ENCODE data around the gene TMBIM4.
"Not testable (repeated sequence)": the region's sequence is repeated elsewhere in the genome, so short reads cannot be mapped to it uniquely, and the experiment has no call there.

TMBIM4 gene

DNA sequence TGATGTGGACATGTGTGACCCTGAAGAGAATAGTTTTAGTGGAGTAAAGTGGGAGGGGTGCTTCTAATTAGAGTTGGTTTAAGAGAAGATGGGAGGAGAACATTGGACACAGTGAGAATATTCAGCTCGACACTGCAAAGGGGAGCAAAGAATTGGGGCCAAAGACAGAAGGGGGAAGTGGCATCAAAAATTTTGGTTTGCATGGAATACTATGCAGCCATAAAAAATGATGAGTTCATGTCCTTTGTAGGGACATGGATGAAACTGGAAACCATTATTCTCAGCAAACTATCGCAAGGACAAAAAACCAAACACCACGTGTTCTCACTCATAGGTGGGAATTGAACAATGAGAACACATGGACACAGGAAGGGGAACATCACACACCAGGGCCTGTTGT lies 15.0 kb upstream of the TMBIM4 start:
- DNase-seq (ENCODE audit: low spot score) = not testable (repeated sequence)

DNA sequence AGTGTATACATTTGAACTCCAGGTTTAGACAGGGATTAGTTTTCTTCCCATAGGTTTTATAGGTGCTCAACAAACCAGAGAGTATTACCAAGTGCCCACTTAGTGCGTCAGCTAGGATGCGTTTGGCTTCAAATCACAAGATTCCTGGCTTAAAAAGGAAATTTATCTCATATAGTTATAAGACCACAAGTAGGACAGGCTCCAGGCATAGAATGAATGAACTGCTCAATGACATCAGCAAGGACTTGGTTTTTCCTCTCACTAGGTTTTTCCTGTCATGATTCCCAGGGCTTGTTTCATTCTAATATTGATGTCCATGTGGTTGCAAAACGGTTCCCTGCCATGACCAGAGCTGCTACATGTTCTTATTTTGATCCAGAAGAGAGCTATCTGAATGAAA lies 13.2 kb upstream of the TMBIM4 start:
- DNase-seq (ENCODE audit: low spot score) = no peak

DNA sequence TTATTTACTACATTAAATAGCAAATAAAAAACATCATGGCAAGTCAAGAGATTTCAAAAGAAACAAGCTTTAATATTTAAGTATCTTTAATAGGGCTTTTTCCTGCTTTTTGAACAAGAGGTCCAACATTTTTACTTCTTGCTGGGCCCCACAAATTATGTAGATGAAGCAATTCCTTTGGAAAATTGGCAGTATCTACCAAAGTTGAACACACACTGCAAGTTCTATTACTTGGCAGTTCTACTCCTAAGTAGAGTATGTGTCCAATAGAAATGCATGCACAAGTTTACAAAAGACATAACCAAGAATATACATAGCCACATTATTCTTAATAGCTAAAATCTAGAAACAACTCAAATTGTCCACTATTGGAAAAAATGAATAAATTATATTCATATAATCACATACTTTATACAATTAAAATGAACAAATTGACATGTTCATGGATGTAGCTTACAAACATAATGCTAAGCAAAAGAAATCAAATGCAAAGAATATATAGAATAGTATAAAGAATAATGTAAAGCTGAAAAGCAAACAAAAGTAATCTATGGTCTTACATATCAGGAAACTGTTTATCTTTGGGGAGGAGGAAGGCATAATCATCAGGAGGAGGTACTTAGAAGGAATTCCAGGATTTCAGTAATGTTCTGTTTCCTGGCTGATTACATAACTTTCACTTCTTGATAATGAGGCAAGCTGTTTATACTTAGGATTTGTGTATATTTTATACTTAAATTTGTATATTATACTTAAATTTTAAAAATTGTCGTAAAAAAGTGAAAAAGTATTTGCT lies 6.5 kb upstream of the TMBIM4 start:
- DNase-seq (ENCODE audit: low spot score) = peak; percentile 15

DNA sequence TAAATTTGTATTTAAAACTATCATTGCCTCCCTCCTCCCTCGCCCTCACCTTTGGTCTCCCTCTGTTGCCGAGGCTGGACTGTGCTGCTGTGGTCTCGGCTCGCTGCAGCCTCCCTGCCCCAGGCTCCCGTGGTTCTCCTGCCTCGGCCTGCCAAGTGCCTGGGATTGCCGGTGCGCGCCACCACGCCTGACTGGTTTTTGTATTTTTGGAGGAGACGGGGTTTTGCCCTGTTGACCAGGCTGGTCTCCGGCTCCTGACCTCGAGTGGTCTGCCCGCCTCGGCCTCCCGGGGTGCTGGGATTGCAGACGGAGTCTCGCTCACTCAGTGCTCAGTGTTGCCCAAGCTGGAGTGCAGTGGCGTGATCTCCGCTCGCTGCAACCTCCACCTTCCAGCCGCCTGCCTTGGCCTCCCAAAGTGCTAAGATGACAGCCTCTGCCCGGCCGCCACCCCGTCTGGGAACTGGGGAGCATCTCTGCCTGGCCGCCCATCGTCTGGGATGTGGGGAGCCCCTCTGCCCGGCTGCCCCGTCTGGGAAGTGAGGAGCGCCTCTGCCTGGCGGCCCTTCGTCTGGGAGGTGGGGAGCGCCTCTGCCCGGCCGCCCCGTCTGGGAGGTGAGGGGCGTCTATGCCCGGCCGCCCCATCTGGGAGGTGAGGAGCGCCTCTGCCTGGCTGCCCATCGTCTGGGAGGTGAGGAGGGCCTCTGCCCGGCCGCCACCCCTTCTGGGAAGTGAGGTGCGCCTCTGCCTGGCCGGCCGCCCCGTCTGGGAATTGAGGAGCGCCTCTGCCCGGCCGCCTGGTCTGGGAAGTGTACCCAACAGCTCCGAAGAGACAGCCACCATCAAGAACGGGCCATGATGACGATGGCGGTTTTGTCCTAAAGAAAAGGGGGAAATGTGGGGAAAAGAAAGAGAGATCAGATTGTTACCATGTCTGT lies 4.9 kb upstream of the TMBIM4 start:
- not testable (repeated sequence) for DNase-seq (ENCODE audit: low spot score)

DNA sequence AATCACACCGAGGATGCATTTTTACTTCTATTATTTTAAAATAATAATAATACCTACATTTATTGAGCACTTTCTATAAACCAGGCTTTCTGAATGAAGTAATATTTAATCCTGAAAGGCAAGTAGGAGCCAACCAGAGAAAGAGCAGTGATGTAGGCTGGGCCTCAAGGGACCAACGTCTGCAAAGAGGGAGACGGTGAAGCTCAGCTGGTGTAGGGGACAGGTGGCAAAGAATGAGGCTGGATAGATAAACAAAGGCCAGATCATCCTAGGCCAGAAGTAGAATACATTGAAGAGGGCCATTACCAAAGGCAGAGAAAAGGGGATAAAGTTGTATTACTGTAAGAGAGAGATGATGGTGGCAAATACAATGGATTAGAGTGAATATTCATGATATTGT lies 810 bp upstream of the TMBIM4 start:
- DNase-seq (ENCODE audit: low spot score) = no peak

DNA sequence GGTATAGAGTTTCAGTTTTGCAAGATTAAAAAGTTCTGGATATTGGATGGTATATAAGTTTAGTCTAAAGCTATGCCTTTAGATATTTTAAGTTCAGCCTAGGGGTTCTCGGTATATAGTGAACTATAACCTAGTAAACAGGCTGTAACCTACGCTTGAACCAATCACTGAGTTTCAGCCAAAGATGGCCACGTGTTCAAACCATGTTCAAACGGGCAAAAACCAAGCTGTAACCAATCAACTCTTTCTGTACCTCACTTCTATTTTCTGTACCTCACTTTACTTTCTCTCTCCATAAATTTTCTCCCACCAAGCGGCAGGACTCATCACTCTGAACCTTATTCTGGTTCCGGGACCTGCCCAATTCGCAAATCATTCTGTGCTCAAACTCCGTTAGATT lies 1.4 kb downstream of the TMBIM4 start:
- DNase-seq (ENCODE audit: low spot score) = no peak

DNA sequence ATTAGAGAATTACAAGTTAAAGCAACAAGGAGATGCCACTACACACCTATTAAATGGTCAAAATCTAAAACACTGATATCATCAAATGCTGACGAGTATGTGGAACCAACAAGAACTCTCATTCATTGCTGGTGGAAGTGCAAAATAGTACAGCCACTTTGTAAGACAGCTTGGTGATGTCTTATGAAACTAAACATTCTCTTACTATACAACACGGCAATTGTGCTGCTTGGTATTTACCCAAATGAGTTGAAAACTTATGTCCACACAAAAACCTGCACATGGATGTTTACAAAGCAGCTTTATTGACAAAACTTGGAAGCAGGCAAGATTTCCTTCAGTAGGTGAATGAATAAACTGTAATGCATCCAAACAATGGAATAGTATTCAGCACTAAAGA lies 3.2 kb downstream of the TMBIM4 start:
- DNase-seq (ENCODE audit: low spot score) = no peak

DNA sequence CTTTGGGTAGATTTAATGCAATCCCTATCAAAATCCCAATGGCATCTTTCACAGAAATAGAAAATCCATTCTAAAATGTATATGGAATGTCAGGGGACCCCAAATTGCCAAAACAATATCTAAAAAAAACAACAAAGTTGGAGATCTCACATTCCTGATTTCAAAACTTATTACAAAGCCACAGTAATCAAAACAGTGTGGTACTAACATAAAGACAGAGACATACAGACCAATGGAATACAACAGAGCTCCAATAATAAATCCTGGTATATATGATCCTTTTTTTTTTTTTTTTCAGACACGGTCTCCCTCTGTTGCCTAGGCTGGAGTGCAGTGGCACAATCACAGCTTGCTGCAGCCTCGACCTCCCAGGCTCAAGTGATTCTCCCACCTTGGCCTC lies 4.7 kb downstream of the TMBIM4 start:
- DNase-seq (ENCODE audit: low spot score) = no peak

DNA sequence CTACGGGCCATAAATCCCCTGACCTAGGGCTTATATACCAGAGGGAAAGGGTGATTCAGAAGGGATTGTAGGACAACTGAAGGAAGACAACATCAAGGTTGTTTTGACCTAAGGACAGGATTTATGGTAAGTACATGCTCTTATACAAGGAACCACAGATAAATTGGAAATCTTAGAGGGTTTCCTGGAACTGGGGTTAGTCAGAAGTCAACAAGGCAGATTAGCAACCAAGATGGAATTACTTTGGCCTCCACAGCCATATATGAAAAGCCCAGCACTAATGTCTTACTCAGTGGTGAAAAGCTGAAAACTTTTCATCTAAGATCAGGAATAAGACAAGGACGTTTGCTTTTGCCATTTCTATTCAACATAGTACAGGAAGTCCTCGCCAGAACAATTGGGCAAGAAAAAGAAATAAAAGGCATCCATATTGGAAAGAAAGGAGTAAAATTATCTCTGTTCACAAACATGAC lies 5.4 kb downstream of the TMBIM4 start:
- DNase-seq (ENCODE audit: low spot score) = no peak

DNA sequence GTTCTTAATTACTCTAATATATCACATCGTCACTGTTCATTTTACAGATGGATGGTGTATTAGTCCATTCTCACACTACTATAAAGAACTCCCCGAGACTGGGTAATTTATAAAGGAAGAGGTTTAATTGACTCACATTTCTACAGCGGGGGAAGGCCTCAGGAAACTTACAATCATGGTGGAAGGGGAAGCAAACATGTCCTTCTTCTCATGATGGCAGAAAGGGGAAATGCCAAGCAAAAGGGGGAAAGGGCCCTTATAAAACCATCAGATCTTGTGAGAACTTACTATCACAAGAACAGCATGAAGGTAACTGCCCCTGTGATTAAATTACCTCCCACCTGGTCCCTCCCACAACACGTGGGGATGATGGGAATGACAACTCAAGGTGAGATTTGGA lies 6.5 kb downstream of the TMBIM4 start:
- DNase-seq (ENCODE audit: low spot score) = no peak

DNA sequence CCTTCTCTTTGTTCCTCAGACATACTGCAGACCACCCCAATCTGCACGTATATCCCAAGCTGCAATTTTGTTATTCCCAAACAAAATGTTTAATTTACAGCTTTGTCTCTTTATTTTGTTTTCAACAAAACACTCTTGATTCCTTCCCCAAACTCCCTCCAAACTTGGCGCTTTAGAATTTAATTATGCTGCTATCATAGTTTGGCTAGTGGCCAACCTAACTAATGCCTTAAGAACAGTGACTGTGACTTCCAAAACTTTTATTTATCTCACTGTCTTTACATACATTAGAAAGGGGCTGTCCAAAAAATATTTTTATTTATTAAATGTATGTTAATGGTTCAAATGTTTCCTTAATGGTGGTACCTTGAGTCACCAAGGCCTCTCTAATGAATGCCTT lies 7.1 kb downstream of the TMBIM4 start:
- DNase-seq (ENCODE audit: low spot score) = no peak

DNA sequence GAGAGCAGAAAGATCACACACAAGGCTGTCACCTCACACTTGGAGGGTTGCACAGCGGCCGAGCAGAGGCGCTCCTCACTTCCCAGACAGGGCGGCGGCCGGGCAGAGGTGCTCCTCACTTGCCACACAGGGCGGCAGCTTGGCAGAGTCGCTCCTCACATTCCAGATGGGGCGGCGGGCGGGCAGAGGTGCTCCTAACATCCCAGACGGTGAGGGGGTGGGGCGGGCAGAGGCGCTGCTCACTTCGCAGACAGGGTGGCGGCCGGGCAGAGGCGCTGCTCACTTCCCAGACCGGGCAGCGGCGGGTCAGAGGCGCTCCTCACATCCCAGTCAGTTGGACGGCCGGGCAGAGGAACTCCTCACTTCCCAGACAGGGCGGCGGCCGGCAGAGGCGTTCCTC lies 9.1 kb downstream of the TMBIM4 start:
- DNase-seq (ENCODE audit: low spot score) = no peak

DNA sequence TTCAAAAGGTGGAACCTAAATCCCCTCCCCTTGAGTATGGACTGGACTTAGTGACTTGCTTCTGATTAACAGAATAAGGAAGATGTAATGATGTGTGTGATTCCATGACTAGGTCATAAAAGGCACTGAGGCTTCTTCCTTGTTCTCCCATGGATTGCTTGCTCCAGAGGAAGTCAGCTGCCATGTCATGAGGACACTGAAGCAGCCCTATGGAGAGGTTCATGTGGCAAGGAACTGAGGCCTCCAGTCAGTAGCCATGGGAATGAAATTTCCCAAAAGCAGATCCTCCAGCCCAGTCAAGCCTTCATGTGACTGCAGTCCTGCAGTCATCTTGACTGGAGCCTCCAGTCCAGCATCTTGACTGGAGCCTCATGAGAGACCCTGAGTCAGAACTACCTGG lies 10.7 kb downstream of the TMBIM4 start:
- DNase-seq (ENCODE audit: low spot score) = no peak

DNA sequence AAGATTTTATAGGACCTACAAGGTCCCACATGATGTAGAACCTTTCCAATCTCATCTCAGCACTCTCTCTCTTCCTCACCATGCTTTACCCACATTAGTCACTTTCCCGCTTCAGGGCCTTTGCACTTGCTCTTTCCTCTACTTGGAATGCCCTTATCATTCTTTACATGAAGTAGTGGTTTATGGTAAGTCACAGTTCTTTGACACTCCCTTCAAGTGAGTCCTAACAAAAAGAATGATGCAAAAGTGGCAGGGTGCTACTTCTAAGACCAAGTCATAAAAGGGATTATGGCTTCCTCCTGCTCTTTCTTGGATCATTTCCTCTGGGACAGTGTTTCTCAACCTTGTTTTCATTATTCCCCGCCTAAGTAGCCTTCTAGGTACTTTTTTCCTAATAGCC lies 13.1 kb downstream of the TMBIM4 start:
- no peak for DNase-seq (ENCODE audit: low spot score)

DNA sequence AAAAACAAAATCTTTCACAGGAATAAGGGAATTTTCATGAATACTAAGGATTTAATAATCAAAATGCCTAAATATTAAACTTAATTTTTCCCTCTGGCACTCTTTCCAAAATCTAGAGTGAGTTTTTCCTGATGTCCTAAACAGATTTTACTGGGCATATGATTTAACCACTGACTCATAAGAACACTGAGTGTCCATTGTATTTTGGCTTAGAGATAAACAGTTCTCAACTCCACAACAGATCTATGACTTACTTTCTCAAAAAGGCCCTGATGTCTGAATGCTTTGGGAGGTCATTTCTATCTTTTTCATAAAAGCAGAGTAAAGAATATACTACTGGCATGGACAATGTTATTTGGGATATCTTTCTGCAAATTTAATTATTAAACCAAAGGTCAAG lies 15.0 kb downstream of the TMBIM4 start:
- DNase-seq (ENCODE audit: low spot score) = peak; percentile 8

DNA sequence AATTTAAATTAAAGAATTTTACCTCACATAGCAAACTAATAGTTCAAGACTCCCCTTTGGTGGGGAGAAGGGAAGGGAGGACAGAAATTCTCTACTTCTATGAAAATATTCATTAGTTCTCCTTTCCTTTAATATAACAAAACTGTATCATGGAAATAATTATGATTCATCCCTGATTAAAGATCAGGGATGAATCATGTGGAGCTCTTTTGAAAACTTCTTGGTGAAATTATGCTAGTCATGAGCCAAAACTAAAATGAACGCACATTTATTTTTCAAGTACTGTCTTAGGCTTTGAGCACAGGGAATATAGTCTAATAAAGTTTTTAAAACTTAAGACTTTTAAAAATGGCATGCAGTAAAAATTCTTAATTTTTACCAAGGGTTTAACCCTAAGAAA lies 17.1 kb downstream of the TMBIM4 start:
- peak; percentile 56 for DNase-seq (ENCODE audit: low spot score)

DNA sequence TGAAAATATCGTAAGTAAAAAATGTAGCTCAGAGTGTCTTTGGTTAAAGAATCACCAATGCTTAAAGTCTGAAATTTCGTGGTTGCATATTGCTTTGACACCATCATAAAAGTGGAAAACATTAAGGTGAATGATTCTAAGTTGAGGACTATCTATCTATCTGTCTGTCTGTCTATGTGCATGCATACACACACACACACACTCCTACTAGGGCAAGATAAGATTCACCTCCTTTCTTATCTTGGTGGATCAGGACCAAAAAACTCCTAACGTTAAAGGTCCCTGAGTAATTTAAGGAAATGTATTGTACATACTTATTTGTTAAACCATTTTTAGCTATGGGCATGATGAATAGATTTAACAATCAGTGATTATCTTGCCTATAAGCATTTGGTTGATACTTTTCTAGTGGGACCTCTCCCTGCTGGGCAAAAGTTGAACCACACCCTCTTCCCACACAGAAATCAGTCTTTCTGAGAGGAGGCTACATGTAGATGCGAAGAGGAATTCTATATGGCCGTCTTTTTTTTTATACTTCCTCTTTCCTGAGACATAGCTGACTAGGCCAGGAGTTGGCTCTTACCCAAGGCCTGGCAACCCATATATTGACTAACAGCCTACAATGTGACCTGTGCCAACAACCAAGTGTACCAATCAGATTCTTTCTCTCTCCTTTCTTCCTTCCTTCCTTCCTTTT lies 19.9 kb downstream of the TMBIM4 start:
- DNase-seq (ENCODE audit: low spot score) = no peak

DNA sequence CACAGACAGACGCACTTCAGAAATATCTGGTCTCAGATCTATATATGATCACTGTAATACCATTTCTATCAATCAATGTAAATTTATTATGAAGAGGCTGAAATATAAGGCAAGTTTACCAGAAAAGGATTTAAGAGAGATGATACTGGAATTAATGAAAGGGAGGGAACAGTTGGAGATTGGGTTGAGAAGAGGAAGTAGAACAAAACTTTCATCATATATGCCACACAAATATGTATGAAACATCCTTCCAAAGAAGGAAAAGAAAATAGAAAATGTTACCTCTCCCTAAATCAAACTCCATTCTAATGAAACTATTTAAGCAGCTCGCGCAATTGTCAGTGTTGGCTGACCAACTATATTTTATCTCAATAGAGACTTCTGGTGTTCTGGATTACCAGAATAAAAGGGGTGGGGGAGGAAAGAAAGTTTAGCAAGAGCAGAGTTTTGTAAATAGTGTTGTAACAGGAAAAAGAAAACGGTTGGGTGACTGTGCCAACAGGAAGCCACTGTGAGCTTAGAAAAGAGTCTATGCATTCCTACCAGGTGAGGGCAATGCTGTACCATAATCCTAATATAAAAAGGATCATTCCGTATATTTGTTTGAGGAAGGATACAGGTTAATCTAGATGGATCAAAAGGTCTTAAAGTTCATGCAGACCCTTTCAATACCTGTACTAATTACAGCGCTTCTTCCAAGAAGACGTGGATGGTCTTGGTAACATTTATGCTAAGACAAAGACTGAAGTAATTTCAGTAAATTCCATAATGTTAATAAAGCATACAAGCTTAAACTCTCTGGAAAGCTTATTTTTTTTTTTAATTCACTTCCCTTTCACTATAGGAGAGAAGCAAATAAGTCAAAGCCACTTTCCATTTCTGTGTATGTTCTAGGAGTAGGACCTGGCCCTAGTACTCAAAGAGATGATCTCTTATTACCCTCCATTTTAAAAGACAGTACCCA lies 24.7 kb downstream of the TMBIM4 start:
- DNase-seq (ENCODE audit: low spot score) = peak; percentile 64

DNA sequence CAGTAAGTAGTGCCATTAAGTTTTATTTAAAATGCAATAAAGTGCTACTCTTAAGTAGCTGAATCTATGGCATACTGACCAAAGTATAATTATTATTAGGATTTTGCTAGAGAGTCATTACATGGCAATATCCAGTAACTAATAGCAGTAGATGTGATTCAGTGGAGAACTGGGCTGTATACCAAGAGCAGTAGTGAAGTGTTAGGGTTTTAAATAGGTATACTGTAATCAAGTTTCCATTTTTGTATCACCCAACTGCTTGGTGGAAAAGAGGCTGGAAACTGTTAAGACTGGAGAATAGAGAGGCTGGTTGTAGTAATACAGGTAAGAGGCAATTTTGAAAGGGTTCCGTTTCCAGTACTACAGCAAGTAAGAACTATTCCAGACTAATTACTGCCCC lies 25.9 kb downstream of the TMBIM4 start:
- no peak for DNase-seq (ENCODE audit: low spot score)

DNA sequence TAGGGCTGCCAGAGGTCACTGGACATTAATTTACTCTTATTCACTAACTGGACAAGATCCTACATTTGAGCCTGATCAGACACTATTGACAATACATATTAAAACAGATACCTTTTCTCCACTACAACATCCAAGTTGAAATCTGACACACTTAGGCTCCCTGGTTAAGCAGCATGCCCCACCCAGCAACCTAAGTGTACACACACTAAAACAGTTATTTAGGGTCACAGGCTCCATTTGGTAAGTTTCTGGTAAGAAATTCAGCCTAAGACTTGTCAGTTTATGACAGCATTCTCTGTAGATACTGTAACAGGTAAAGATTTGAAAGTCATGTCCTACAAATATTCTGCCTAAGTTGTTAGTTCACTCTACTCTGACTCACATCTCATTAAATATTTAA lies 27.0 kb downstream of the TMBIM4 start:
- no peak for DNase-seq (ENCODE audit: low spot score)

DNA sequence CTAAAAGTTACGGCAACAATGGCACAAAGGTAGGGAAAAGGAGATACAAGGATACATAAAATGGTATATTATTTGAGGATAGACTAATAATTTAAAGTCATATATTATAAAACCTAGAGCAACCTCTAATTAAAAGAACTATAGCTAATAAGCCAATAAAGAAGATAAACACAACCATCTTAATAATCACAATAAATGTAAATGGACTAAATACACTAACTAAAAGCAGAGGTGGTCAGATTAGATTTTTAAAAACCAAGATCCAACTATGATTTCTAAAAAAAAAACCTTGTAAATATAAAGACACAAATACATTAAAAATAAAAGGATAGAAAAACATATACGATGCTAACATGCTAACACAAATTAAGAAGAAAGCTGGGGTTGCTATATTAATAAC lies 28.5 kb downstream of the TMBIM4 start:
- DNase-seq (ENCODE audit: low spot score) = no peak
